HK-2 (cell line): ENCODE measurements around the gene SIGLEC1.

Experiments
- DNase-seq: peaks from one replicate; pipeline ENCODE4 v3.0.0-alpha.2; 2018; ENCODE audit not compliant: unreplicated experiment

Gene SIGLEC1

DNA sequence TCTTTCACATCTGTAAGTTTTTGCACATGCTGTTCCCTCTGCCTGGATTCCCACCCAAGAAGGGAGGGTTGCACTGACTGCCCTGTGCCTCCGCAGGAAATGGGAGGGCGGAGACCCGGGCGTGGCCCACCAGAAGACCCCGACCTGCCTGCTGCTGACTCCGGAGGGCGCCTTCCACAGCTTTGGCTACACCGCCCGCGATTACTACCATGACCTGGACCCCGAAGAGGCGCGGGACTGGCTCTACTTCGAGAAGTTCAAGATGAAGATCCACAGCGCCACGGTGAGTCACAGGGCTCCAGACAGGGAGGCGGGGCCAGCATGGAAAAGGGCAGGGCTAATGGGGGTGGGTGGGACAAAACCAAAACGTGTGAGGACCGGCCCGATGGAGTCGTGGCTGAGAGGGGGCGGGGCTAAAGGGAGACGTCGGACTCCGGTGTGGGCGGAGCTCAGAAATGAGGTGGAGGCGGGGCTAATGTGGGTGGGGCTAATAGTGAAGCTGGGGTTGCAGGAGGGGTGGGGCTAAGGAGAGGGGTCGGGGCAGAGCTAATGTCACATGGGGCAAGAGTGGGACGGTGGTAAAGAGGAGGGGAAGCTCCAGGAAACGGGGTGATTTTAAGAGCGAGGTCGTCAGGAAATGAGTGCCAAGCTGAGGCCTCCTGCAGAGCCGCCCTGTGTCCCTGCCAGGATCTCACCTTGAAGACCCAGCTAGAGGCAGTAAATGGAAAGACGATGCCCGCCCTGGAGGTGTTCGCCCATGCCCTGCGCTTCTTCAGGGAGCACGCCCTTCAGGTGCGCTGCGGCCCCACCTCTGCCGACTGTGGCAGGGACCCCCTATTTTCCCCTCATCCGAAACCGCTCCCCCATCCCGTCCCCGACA is 32.6 kb upstream of the SIGLEC1 start:
- DNase-seq, result no peak

DNA sequence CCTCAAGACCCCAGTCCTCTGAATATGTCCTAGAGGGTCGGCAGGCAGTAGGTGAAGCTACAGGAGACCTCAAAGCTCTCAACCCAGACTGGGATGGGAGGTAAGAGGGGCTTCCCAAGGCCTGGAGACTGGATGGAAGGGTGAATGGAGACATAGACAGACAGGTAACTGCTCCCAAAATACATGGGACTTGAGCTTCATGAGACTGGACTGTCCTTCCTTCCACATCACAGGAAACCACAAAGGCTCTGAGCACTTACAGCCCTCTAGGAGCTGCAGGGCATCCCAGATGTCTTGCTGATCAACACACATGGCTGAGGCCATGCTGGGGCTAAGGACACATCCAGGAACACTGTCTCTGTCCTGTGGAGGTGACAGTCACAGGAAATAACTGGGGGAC is 31.6 kb upstream of the SIGLEC1 start:
- no peak for DNase-seq

- no peak for DNase-seq
These were observed 30.9 kb upstream of the SIGLEC1 start for GRCh38 chr20:3743251-3743650.

DNA sequence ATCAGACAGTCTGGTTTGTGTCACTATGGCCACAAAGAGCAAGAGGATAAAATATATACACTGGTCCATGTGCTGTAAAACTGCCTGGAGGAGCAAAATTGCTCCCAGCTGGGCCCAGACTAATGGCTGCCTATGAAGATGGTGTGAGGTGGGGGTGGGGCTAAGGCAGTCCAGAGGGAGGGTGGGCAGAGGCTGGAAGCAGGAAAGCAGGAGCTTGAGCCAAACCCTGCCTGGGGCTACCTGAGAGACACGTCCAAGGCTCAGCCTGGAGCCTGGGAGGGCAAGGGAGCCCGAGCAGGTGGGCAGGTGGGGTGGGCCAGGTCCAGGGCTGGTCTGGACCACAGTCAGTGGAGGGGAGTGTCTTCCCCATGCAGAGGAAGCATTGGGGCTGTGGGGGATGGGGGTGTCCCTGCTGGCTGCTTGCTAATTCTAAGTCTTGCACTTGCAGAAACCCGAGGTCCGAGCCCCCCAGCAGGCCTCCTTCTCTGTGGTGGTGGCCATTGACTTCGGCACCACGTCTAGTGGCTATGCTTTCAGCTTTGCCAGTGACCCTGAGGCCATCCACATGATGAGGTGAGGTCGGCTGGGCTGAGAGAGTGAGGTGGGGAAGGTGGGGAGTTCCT is 29.5 kb upstream of the SIGLEC1 start:
- no peak for DNase-seq

DNA sequence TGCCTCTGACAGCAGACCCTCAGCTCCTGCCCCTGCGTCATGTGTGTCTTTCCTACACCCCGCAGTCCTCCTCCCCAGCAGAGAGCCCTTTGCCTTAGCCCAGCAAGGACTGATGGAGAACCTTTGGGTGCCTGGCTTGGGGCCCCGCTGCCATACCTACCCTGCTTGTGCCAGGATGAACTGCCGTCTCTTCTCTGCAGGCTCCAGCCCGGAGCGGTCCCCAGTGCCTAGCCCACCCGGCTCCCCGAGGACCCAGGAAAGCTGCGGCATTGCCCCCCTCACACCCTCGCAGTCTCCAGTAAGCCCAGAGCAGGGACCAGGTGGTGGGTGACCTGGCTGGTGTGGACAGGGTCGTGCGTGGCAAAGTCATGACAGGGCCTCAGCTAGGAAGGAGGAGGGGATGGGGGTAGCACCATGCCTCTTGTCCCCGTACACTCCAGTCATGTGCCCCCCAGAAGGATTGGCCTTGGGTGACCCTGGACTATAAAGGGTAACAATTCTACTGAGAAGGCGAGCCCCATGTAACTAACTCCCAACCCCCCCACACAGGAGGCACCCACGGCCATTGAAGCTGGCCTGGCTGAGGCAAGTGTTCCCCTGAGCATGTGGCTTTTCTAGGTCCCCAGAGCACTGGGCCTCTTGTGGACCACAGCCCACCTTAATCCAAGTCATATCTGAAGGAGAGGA is 28.4 kb upstream of the SIGLEC1 start:
- DNase-seq, result no peak

- DNase-seq, result no peak
These were observed 27.6 kb upstream of the SIGLEC1 start for GRCh38 chr20:3739926-3740451.

DNA sequence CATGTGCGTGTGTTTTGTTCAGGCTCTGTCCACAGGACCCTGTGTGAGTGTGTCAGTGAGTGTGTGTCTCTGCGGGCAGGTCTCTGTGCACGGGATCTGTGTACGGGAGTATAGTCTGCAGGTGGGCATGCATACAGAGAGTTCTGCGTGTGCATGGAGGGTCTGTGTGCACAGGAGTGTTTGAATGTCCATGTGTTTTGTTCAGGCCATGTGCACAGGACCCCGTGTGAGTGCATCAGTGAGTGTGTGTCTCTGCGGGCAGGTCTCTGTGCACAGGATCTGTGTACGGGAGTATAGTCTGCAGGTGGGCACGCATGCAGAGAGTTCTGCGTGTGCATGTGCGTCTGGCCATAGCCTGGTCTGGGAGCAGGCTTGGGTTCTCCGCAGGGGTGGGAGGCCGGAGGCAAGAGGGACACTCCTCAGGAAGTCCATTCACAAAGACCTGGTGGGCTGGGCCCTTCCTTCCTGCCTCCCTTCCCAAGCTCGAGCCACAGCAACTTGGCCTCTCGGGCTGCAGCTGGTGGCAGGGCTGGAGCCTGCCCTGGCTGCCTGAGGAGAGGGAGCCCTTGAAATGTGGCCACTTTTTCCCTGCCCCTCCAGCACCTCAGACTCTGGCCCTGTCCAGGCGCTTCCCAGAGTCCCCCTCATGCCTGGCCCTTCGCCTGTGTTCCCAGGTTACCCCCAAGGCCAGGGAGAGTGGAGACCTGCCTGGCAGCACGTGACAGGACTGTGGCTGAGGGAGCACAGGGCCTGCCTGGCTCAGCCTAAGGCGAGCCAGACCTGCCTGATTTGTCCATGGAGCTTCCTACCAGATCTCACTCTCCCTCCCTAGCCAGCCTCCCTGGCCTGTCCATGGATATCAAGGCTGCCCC is 26.9 kb upstream of the SIGLEC1 start:
- DNase-seq, result no peak

DNA sequence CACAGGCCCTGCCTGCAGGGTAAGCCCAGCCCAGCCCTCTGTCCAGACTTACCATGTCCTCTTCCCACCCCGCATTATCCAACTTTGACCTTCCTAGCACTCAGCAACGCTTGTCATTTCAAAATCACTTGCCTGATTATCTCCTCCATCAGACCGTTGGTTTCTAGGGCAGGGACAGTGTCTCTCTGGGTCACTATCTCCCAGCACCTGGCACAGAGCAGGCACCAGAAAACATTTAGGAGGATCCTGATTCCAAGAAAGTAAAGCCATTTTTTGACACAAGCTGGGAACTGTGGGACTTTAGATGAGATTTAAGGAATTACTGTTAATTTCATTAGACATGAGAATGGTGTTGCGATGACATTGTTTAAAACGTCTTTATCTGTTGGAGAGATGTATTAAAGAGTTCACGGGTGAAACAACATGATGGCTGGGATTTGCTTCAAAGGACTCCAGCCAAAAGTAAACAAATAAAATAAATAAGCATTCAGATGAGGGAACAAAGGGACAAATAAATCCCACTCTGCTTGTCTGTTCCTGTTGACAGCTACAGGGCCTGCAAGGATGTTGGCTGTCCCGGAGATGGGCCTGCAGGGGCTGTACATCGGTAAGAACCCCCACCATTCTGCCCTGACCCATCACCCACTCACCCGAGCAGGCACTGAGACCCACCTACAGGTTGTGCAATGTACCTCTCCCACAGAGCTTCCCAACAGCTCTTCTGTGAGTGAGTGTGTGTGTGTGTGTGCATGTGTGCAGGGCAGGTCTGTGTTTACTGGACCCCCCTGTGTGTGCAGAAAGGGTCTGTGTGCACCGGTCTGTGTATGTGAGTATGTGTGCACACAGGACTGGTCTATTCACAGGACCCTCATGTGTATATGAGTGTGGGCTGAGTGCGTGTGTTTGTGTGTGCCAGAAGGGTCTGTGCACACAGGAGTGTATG is 26.0 kb upstream of the SIGLEC1 start:
- DNase-seq, result no peak

GRCh38 chr20:3735768-3736167 is 23.4 kb upstream of the SIGLEC1 start:
- DNase-seq, result no peak

- DNase-seq, result no peak
These were observed 21.9 kb upstream of the SIGLEC1 start for GRCh38 chr20:3734111-3734843.

GRCh38 chr20:3733119-3733995 is 21.0 kb upstream of the SIGLEC1 start:
- no peak for DNase-seq

- no peak for DNase-seq
These were observed 20.1 kb upstream of the SIGLEC1 start, which contains the start of gene HSPA12B for GRCh38 chr20:3732327-3733118. HSPA12B (plus strand) TSS chr20:3732685; CDS start chr20:3738675, 5,990 bp downstream.

- DNase-seq, result no peak
These were observed 19.5 kb upstream of the SIGLEC1 start for GRCh38 chr20:3731944-3732326.

DNA sequence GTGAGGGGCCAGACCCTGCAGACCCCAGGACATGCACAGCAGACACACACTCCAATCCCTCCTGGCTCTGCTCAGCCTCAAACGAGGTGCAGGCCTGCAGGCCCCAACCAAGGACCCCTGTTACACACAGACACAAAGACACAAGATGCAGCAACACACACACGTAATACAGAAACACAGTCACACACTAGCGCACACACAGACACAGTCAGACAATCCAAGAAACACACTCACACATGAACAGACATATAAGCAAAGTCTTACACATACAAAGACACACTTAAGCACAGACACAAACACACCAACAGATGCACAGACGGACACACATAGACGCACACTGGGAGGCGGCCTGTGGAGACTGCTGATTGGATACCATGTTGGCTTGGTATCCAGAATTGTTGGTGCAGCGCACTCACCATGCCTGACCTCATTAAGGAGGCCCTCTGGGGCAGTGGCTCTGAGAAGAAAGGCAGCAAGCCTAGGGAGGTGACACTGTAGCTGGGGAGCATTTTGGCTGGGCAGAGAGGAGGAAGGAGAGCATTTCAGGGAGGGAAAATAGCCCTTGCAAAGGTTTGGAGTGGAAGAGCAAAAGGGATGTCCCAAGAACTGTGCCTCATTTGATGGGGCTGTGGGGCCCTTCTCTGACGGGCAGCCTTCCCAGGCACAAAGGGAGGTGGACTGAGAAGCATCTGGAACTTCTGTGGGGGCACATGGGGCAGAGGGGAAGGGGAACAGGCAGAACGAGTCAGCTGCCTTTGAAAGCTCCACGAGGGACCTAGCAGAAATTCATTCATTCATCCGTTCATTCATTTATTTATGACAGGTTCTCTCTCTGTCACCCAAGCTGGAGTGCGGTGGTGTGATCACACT is 18.6 kb upstream of the SIGLEC1 start:
- no peak for DNase-seq

- DNase-seq, result no peak
These were observed 17.6 kb upstream of the SIGLEC1 start for GRCh38 chr20:3729811-3730540.

DNA sequence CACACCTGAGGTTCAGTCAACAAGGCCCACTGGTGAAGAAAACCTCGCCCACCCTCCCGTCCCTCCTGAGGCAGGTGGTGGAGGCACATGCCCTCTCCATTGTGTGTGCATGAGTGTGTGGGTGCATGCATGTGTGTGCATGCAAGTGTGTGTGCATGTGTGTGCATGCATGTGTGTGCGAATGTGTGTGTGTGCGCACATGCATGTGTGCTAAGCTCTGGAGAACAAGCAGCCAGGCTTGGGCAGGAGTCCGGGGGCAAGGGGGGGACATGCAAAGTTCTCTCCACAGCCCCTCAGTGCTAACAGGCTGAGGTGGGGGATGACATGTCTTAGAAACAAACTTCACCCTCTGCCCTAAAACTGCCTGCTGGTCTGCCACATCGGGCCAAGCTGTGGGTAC is 17.0 kb upstream of the SIGLEC1 start:
- DNase-seq, result no peak
